ENCODE results near the gene WDR5. TPM values are rescaled to one million over a fixed set of nuclear protein-coding genes. Genes with fewer than 3 reads are reported as not detected.

The WDR5 gene
- 8.8 and 9.6 TPM in 2 replicates for total RNA-seq

DNA sequence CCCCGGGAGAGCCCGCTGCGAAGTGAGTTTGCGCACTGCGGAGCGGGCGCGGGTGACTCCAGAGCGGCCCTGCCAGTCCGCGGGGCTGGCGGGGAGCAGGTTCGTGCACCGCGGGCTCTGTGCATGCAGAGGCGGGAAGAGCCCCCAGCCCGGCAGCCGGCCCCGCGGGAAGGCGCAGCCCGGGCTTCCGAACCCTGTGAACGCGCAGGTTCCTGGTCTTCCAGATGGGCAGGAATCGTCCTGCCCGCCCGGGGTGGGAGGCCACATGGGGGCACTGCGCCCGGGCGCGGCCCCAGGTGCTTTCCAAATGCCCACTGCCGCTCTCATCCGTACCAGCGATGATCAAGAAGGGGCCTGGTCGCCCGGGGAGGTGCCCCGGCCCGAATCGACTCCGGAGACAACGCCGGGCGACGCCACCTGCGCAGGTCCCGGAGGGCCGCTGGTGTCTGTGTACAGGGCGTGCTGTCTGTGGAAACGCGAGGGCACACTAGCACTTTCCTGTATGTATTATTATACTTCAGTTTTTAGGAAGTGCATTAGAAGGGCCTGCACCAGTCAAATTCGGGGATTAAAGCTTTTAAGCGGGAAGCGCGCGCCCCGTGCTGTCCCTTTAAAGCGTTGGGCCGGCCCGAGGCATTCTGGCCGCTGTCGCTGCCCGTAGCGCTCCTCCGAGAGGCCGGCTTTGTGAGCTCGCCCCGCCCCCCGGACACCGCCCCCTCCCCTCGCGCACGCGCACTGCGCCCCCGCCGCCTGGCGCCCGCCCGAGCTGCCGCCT is at the start of gene WDR5:
Gene WDR5 (plus strand): TSS at position 740 of the 775 bp plus-strand sequence. CDS start 3,796 bp downstream, outside the sequence.

Other genes starting within 250 kb of the WDR5 start
- gene VAV2, start 143.8 kb upstream of the WDR5 start, total RNA-seq = 11.5 and 12.5 TPM in 2 replicates
- gene BRD3OS, start 110.6 kb upstream of the WDR5 start, total RNA-seq = 10.2 and 13.1 TPM in 2 replicates
- gene BRD3, start 68.1 kb upstream of the WDR5 start, total RNA-seq = 6.0 and 7.6 TPM in 2 replicates
- not detected in 2 replicates for gene RNU6ATAC, start 28.5 kb downstream of the WDR5 start, total RNA-seq
- 12.8 and 20.3 TPM in 2 replicates for gene RXRA, start 190.4 kb downstream of the WDR5 start, total RNA-seq